Activated B cell treated with CpG ODN at 0.5 μM for 24 hours (primary cell): ENCODE measurements around the gene RHOT1. TPM values are rescaled to one million over a fixed set of nuclear protein-coding genes. Genes with fewer than 3 reads are reported as not detected.

Experiments used
- ATAC-seq: fragments of 200-7000 bp; cut with Tn5 transposase; one replicate; pipeline ENCODE4 v1.10.0; 2021; ENCODE audit warnings: low read depth, mild to moderate bottlenecking, moderate library complexity
- CTCF ChIA-PET: fragments of 350-600 bp; sonication (Branson Sonifier 250); formaldehyde crosslinking; loops from one replicate; lab custom pipeline; 2021; ENCODE audit warnings: antibody characterized with exemption; lab: Charles Lee
- POLR2A ChIA-PET: fragments of 350-600 bp; sonication (Branson Sonifier 250); formaldehyde crosslinking; loops from one replicate; lab custom pipeline; 2021; ENCODE audit warnings: antibody characterized with exemption; lab: Charles Lee
- DNase-seq: peaks from one replicate; pipeline ENCODE4 v3.0.0; 2022
- H3K27ac Mint-ChIP-seq: one replicate; pipeline ENCODE4 v1.8.0; 2020; ENCODE audit warnings: mixed read lengths
- H3K27me3 Mint-ChIP-seq: one replicate; pipeline ENCODE4 v1.8.0; 2021; ENCODE audit warnings: mixed read lengths
- H3K36me3 Mint-ChIP-seq: one replicate; pipeline ENCODE4 v1.8.0; 2021; ENCODE audit warnings: low read depth, mixed read lengths
- H3K4me1 Mint-ChIP-seq: one replicate; pipeline ENCODE4 v1.8.0; 2021; ENCODE audit warnings: mixed read lengths
- H3K4me3 Mint-ChIP-seq: one replicate; pipeline ENCODE4 v1.8.0; 2020; ENCODE audit warnings: mild to moderate bottlenecking, mixed read lengths
- H3K9me3 Mint-ChIP-seq: one replicate; pipeline ENCODE4 v1.8.0; 2020; ENCODE audit warnings: mixed read lengths
- intact Hi-C: fragments of 100-400 bp; cut with micrococcal nuclease; formaldehyde crosslinking; loops from one replicate; pipeline ENCODE4 v1.15.1; 2024
- total RNA-seq: library from RNA; stranded (reverse); gene quantifications from 2 replicates; pipeline ENCODE4 v1.2.3, GENCODE V29; 2022
- TF ChIP-seq, protein P1 (sequence below): fragments of 200-600 bp; IDR thresholded peaks from one replicate; pipeline ENCODE4 v1.8.0; 2022; ENCODE audit warnings: antibody characterized with exemption, mild to moderate bottlenecking

Gene RHOT1
- total RNA-seq, 1 donor from 2014 or later, result 16.2 TPM

DNA sequence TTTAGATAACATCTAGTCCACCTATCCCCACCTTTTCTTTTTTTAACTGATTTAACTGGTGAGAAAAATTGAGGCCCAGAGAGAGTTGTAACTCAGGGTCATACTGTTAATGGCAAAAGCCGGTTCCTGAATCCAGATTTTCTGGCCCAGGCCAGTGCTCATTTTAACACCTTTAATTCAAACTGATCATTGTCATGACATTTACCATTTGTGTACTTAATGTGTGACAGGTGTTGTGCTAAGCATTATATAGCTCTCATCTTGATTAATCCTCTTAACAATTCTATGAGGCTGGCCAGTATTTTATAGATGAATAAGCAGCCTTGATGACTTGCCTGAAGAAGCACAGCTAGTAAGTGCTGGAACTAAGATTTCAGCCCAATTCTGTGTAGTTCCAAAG lies 14.4 kb downstream of the RHOT1 start:
- no peak for DNase-seq
- POLR2A ChIA-PET, result no interaction called here
- H3K9me3 Mint-ChIP-seq, result no peaks in the 10 kb centered on the region
- ATAC-seq, result no peak
- peaks cover 48% of the 10 kb centered on the region for H3K36me3 Mint-ChIP-seq
- CTCF ChIA-PET, result no interaction called here
- H3K4me3 Mint-ChIP-seq, result no peak overlapping the region
- H3K27me3 Mint-ChIP-seq, result no peaks in the 10 kb centered on the region
- intact Hi-C loops, result no loop called here
- no peak overlapping the region for H3K27ac Mint-ChIP-seq
- TF ChIP-seq, protein P1, sequence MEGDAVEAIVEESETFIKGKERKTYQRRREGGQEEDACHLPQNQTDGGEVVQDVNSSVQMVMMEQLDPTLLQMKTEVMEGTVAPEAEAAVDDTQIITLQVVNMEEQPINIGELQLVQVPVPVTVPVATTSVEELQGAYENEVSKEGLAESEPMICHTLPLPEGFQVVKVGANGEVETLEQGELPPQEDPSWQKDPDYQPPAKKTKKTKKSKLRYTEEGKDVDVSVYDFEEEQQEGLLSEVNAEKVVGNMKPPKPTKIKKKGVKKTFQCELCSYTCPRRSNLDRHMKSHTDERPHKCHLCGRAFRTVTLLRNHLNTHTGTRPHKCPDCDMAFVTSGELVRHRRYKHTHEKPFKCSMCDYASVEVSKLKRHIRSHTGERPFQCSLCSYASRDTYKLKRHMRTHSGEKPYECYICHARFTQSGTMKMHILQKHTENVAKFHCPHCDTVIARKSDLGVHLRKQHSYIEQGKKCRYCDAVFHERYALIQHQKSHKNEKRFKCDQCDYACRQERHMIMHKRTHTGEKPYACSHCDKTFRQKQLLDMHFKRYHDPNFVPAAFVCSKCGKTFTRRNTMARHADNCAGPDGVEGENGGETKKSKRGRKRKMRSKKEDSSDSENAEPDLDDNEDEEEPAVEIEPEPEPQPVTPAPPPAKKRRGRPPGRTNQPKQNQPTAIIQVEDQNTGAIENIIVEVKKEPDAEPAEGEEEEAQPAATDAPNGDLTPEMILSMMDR, result no peak
- peaks cover 3% of the 10 kb centered on the region for H3K4me1 Mint-ChIP-seq

DNA sequence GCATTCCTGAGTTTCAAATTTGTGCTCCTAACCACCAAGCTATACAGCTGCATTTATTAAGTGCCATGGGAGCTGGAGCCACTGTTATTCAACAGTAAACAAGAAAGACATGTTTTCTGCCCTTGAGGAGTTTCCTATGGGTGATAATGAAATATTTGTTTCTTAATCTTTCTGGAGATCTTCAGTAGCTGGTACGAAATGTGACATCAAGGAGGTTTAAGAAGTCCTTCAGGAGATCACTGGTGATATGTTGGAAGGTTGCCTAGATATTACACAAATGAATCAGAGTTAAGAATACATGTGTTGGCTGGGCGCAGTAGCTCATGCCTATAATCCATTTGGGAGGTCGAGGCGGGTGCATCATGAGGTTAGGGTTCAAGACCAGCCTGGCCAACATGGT lies 14.9 kb downstream of the RHOT1 start:
- H3K27me3 Mint-ChIP-seq, result no peaks in the 10 kb centered on the region
- CTCF ChIA-PET, result no interaction called here
- ATAC-seq (no peak), DNase-seq (no peak)
- POLR2A ChIA-PET, result no interaction called here
- H3K36me3 Mint-ChIP-seq, result peaks cover 51% of the 10 kb centered on the region
- intact Hi-C loops, result no loop called here
- H3K9me3 Mint-ChIP-seq, result no peaks in the 10 kb centered on the region
- H3K4me3 Mint-ChIP-seq, result no peak overlapping the region
- H3K4me1 Mint-ChIP-seq, result no peaks in the 10 kb centered on the region
- no peak overlapping the region for H3K27ac Mint-ChIP-seq
- TF ChIP-seq, protein P1, result no peak

DNA sequence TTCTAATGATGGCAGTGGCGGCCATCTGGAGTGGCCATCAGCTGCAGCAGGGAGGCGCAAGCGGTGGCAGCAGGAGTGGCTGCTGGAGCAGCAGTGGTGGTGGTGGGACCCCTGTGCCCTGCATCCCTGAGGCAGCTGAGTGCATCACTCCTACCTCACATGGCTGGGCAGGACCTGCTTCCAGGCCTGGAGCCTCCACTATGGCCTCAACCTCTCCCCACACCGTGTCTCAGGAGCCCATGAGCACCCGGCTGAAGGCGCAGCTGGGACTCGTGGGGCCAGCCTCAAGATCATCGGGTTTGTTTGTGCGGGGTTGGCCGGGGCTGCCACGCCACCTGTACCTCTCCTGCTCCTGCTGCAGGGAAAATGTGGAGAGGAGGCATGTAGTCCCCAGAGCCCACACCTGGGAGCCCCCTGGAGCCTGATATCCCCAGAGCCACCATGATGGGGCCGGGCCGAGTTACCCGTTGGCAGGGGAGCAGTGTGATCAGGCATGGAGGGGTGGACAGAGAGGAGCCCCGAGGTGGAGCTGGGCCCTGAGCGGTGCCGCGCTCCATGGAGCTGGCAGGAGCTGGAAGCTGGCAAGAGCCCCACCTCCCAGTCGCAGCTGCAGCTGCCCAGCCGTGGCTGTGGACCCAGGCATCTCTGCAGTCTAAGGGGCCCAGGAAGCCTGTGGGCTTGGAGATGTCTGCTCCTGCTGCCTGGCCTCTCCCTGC lies 16.7 kb downstream of the RHOT1 start:
- TF ChIP-seq, protein P1, result no peak
- DNase-seq (no peak), ATAC-seq (no peak)
- Mint-ChIP-seq H3K27ac (no peak overlapping the region), H3K27me3 (no peaks in the 10 kb centered on the region), H3K36me3 (peaks cover 40% of the 10 kb centered on the region), H3K4me3 (no peak overlapping the region), H3K9me3 (no peaks in the 10 kb centered on the region), H3K4me1 (no peaks in the 10 kb centered on the region)
- intact Hi-C loops, result no loop called here
- ChIA-PET CTCF (no interaction called here), POLR2A (no interaction called here)

DNA sequence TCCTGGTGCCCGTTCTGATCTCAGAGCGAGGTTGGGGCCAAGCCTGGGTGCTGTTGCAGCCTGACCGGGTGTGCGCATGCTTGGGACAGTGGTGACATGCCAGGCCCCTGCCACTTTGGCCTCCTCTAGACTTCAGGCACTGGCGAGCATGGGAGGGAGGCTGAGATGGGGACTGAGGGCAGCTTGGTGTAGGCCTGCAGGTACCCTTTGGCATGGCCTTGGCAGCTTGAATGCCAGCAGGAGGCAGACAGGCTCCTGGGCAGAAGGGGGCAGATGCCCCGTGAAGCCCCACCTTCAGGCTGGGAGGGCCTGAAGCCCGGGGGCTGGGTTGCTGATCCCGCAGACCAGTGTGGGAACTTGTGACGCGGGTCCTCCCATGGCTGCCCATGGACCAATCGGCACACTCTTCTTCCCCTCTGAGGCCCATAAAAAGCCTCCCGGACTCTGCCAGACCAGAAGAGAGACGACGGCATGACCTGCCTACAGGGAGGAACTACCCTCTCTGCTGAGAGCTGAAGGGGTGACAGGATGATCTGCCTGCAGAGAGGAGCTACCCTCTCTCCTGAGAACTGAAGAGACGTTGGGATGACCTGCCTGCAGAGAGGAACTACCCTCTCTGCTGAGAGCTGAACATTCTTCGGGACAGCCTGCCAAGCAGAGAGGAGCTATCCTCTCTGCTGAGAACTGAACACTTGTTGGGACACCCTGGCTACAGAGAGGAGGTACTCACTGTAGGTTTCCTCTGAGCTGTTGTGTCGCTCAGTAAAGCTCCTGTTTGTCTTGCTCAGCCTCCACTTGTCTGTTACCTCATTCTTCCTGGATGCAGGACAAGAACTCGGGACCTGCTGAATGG lies 17.5 kb downstream of the RHOT1 start:
- H3K4me1 Mint-ChIP-seq, result no peaks in the 10 kb centered on the region
- DNase-seq (no peak), ATAC-seq (no peak)
- H3K27ac Mint-ChIP-seq, result no peak overlapping the region
- intact Hi-C loops, result no loop called here
- ChIA-PET POLR2A (no interaction called here), CTCF (no interaction called here)
- H3K9me3 Mint-ChIP-seq, result no peaks in the 10 kb centered on the region
- peaks cover 38% of the 10 kb centered on the region for H3K36me3 Mint-ChIP-seq
- H3K27me3 Mint-ChIP-seq, result no peaks in the 10 kb centered on the region
- TF ChIP-seq, protein P1, result no peak
- H3K4me3 Mint-ChIP-seq, result no peak overlapping the region

DNA sequence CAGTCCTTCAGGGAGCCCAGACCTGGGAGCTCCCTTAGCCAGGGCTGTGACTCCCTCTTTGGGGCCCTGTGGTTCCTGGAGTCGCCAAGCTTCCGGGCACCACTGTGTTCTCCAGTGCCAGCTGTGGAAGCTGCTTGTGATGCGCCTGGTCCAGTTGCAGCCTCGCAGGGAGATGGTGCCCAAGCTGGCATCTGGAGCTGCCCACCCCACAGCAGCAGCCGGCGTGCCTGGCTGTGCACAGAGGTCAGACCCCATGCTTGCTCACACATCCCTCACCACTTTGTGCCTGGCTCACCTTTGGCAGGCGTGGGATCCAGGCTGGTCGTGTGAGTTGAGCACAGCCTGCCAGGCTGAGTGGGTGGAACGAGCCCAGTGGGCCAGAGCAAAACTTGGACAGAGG lies 18.2 kb downstream of the RHOT1 start:
- TF ChIP-seq, protein P1, result no peak
- ChIA-PET CTCF (no interaction called here), POLR2A (no interaction called here)
- DNase-seq, result no peak
- no peak for ATAC-seq
- Mint-ChIP-seq H3K4me1 (no peaks in the 10 kb centered on the region), H3K36me3 (peaks cover 34% of the 10 kb centered on the region), H3K27me3 (no peaks in the 10 kb centered on the region), H3K9me3 (no peaks in the 10 kb centered on the region), H3K27ac (no peak overlapping the region), H3K4me3 (no peak overlapping the region)
- intact Hi-C loops, result no loop called here
